ENCODE data around the gene OCLN.
"Not testable (repeated sequence)": the region's sequence is repeated elsewhere in the genome, so short reads cannot be mapped to it uniquely, and the experiment has no call there.

The OCLN gene

DNA sequence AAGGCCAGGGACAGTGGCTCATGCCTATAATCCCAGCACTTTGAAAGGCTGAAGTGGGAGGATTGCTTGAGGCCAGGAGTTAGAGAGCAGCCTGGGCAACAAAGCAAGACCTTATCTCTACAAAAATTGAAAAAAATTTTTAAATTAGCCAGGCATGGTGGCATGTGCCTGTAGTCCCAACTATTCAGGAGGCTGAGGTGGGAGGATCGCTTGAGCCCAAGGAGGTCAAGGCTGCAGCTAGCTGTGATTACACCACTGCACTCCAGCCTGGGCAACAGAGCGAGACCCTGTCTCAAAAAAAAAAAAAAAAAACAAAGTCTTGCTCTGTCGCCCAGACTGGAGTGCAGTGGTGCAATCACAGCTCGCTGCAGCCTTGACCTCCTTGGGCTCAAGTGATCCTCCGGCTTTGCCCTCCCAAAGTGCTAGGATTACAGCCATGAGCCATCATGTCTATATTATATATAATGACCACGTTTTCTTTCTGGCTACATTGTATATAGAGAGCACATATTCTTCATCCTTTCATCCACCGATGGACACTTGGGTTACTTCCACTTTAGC lies 37.1 kb upstream of the OCLN start:
- H3K27ac ChIP-seq (replicated peaks; ENCODE audit: low read length); H2BK5ac ChIP-seq (ENCODE audit: low read length); H3K9me3 ChIP-seq (replicated peaks in 1 of 2; ENCODE audit: control insufficient read depth in 2 of 2, insufficient read depth in 1 of 2, low read depth in 1 of 2, low read length in 2 of 2); H4K91ac ChIP-seq (ENCODE audit: low read depth, low read length, poor library complexity); H2BK15ac ChIP-seq (ENCODE audit: low read length); H3K18ac ChIP-seq (ENCODE audit: low read length); H3K36me3 ChIP-seq (replicated peaks in 1 of 2; ENCODE audit: control insufficient read depth in 2 of 2, insufficient read depth in 2 of 2, low read length in 2 of 2); H3K9ac ChIP-seq (ENCODE audit: low read depth, low read length, poor library complexity); H3K79me1 ChIP-seq (ENCODE audit: low read depth, low read length); H3K27me3 ChIP-seq (ENCODE audit: control insufficient read depth in 3 of 3, insufficient read depth in 3 of 3, low read depth in 1 of 3, low read length in 3 of 3); H3K14ac ChIP-seq (ENCODE audit: low read length); H2AK5ac ChIP-seq (ENCODE audit: low read depth, low read length); H2BK12ac ChIP-seq (ENCODE audit: low read length); H3K23ac ChIP-seq (ENCODE audit: low read depth, low read length, poor library complexity); H2BK120ac ChIP-seq (ENCODE audit: low read depth, low read length); H3K4me1 ChIP-seq (ENCODE audit: control insufficient read depth in 2 of 2, insufficient read depth in 1 of 2, low read depth in 1 of 2, low read length in 2 of 2); H4K8ac ChIP-seq (ENCODE audit: low read depth, low read length); H3K4me2 ChIP-seq (ENCODE audit: insufficient read depth, low read length, poor library complexity, severe bottlenecking); DNase-seq (ENCODE audit: low spot score); H2AFZ ChIP-seq (ENCODE audit: low read length); H3K4ac ChIP-seq (ENCODE audit: low read length); H3K4me3 ChIP-seq (ENCODE audit: low read length in 2 of 2): not testable (repeated sequence)
- no CpG with 5 or more reads among the region's 7 CpGs for WGBS, 2 donors (ENCODE audit: extremely low coverage in 2 of 2, insufficient read length in 2 of 2, insufficient replicate concordance in 1 of 2)

DNA sequence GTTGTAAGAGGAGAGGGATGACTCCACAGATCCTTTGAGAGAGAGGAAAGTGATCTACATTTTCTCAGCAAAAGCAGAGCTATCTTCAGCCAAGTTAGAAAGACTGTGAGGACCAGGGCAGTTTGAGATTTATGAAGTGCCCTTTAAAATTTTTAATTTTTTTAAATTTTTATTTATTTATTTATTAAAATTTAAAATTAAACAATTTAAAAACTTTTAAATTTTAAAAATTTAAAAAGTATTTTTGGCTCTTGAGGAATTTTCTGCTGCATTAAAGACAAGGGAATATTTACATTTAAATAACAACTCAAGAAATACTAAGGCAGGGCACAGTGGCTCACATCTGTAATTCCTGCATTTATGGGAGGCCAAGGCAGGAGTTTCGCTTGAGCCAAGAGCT lies 30.4 kb upstream of the OCLN start:
- Histone ChIP-seq H3K27me3 (ENCODE audit: control insufficient read depth in 3 of 3, insufficient read depth in 3 of 3, low read depth in 1 of 3, low read length in 3 of 3) (no peaks in the 10 kb centered on the region), H2AK5ac (ENCODE audit: low read depth, low read length) (no peak overlapping the region), H2BK120ac (ENCODE audit: low read depth, low read length) (no peak overlapping the region), H2BK12ac (ENCODE audit: low read length) (no peak overlapping the region), H3K14ac (ENCODE audit: low read length) (no peak overlapping the region), H3K4me1 (ENCODE audit: control insufficient read depth in 2 of 2, insufficient read depth in 1 of 2, low read depth in 1 of 2, low read length in 2 of 2) (no peaks in the 10 kb centered on the region), H3K4me2 (ENCODE audit: insufficient read depth, low read length, poor library complexity, severe bottlenecking) (no peak overlapping the region), H3K9me3 (replicated peaks in 1 of 2; ENCODE audit: control insufficient read depth in 2 of 2, insufficient read depth in 1 of 2, low read depth in 1 of 2, low read length in 2 of 2) (no peaks in the 10 kb centered on the region), H3K36me3 (replicated peaks in 1 of 2; ENCODE audit: control insufficient read depth in 2 of 2, insufficient read depth in 2 of 2, low read length in 2 of 2) (no peaks in the 10 kb centered on the region), H3K79me1 (ENCODE audit: low read depth, low read length) (no peaks in the 10 kb centered on the region), H4K8ac (ENCODE audit: low read depth, low read length) (no peak overlapping the region), H2AFZ (ENCODE audit: low read length) (no peak overlapping the region), H3K4me3 (ENCODE audit: low read length in 2 of 2) (no peak overlapping the region), H3K4ac (ENCODE audit: low read length) (no peak overlapping the region), H3K23ac (ENCODE audit: low read depth, low read length, poor library complexity) (no peak overlapping the region), H3K18ac (ENCODE audit: low read length) (no peak overlapping the region), H4K91ac (ENCODE audit: low read depth, low read length, poor library complexity) (no peak overlapping the region), H3K9ac (ENCODE audit: low read depth, low read length, poor library complexity) (no peak overlapping the region), H2BK15ac (ENCODE audit: low read length) (no peak overlapping the region), H2BK5ac (ENCODE audit: low read length) (no peak overlapping the region), H3K27ac (replicated peaks; ENCODE audit: low read length) (no peak overlapping the region)
- no peak for DNase-seq (ENCODE audit: low spot score)
- no CpG with 5 or more reads among the region's 1 CpG for WGBS, 2 donors (ENCODE audit: extremely low coverage in 2 of 2, insufficient read length in 2 of 2, insufficient replicate concordance in 1 of 2)

DNA sequence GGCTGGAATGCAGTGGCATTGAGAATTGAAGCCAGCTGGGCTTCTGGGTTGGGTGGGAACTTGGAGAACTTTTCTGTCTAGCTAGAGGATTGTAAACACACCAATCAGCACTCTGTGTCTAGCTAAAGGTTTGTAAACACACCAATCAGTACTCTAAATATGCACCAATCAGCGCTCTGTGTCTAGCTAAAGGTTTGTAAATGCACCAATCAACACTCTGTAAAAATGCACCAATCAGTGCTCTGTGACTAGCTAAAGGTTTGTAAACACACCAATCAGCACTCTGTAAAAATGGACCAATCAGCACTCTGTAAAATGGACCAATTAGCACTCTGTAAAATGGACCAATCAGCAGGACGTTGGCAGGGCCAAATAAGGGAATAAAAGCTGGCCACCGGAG lies 26.2 kb upstream of the OCLN start:
- not testable (repeated sequence) for H2AK5ac ChIP-seq (ENCODE audit: low read depth, low read length); H2BK12ac ChIP-seq (ENCODE audit: low read length); H3K18ac ChIP-seq (ENCODE audit: low read length); H3K4me2 ChIP-seq (ENCODE audit: insufficient read depth, low read length, poor library complexity, severe bottlenecking); H4K91ac ChIP-seq (ENCODE audit: low read depth, low read length, poor library complexity); H2BK5ac ChIP-seq (ENCODE audit: low read length); H3K9ac ChIP-seq (ENCODE audit: low read depth, low read length, poor library complexity); H3K23ac ChIP-seq (ENCODE audit: low read depth, low read length, poor library complexity); H2BK15ac ChIP-seq (ENCODE audit: low read length); H2AFZ ChIP-seq (ENCODE audit: low read length); H3K27ac ChIP-seq (replicated peaks; ENCODE audit: low read length); H4K8ac ChIP-seq (ENCODE audit: low read depth, low read length); DNase-seq (ENCODE audit: low spot score); H3K36me3 ChIP-seq (replicated peaks in 1 of 2; ENCODE audit: control insufficient read depth in 2 of 2, insufficient read depth in 2 of 2, low read length in 2 of 2); H3K9me3 ChIP-seq (replicated peaks in 1 of 2; ENCODE audit: control insufficient read depth in 2 of 2, insufficient read depth in 1 of 2, low read depth in 1 of 2, low read length in 2 of 2); H3K4me3 ChIP-seq (ENCODE audit: low read length in 2 of 2); H2BK120ac ChIP-seq (ENCODE audit: low read depth, low read length); H3K27me3 ChIP-seq (ENCODE audit: control insufficient read depth in 3 of 3, insufficient read depth in 3 of 3, low read depth in 1 of 3, low read length in 3 of 3); H3K14ac ChIP-seq (ENCODE audit: low read length); H3K4ac ChIP-seq (ENCODE audit: low read length); H3K79me1 ChIP-seq (ENCODE audit: low read depth, low read length); H3K4me1 ChIP-seq (ENCODE audit: control insufficient read depth in 2 of 2, insufficient read depth in 1 of 2, low read depth in 1 of 2, low read length in 2 of 2)
- WGBS, 2 donors (ENCODE audit: extremely low coverage in 2 of 2, insufficient read length in 2 of 2, insufficient replicate concordance in 1 of 2), result no CpG with 5 or more reads among the region's 3 CpGs

DNA sequence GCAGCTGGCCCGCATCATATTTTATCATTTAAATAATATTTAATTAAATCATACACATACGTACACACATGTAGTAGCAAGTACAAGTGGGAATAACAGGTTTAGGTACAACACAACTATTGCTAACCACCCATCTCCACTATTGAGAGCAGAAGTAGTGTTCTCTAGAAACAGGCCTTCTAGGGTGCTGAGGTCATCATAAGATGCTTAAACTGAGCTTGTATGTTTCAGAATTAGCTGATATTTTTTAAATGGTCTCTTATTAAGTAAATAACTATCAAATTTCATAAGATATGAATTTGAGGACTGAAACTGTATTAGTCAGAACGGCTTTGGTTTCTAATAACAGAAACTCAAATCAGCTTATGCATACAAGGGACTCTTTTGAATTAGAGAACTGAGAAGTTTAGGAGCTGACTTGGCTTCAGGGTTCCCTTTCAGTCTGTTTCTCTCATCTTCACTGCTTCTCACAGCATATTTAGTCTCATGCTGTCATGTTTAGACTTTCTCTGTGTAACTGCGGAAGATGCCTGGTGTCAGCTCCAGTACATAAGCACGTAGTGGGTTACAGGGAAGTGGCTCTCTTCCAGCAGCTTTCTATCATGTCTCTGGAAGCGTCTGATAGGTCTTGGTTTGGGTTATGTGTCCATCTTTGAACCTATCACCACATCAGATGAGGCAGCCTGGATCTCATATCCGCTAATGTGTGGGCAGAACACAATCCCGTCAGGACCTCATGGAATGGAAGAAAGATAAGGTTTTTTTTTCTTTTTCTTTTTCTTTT lies 25.0 kb upstream of the OCLN start:
- Histone ChIP-seq H3K4me1 (ENCODE audit: control insufficient read depth in 2 of 2, insufficient read depth in 1 of 2, low read depth in 1 of 2, low read length in 2 of 2) (no peaks in the 10 kb centered on the region), H3K79me1 (ENCODE audit: low read depth, low read length) (no peaks in the 10 kb centered on the region), H2AK5ac (ENCODE audit: low read depth, low read length) (no peak overlapping the region), H2BK12ac (ENCODE audit: low read length) (no peak overlapping the region), H3K23ac (ENCODE audit: low read depth, low read length, poor library complexity) (no peak overlapping the region), H3K27ac (replicated peaks; ENCODE audit: low read length) (no peak overlapping the region), H3K9ac (ENCODE audit: low read depth, low read length, poor library complexity) (no peak overlapping the region), H3K36me3 (replicated peaks in 1 of 2; ENCODE audit: control insufficient read depth in 2 of 2, insufficient read depth in 2 of 2, low read length in 2 of 2) (no peaks in the 10 kb centered on the region), H4K91ac (ENCODE audit: low read depth, low read length, poor library complexity) (no peak overlapping the region), H3K9me3 (replicated peaks in 1 of 2; ENCODE audit: control insufficient read depth in 2 of 2, insufficient read depth in 1 of 2, low read depth in 1 of 2, low read length in 2 of 2) (no peaks in the 10 kb centered on the region), H3K14ac (ENCODE audit: low read length) (no peak overlapping the region), H3K4me2 (ENCODE audit: insufficient read depth, low read length, poor library complexity, severe bottlenecking) (no peak overlapping the region), H3K4me3 (ENCODE audit: low read length in 2 of 2) (no peak overlapping the region), H2BK120ac (ENCODE audit: low read depth, low read length) (no peak overlapping the region), H2AFZ (ENCODE audit: low read length) (no peak overlapping the region), H2BK5ac (ENCODE audit: low read length) (no peak overlapping the region), H3K4ac (ENCODE audit: low read length) (no peak overlapping the region), H3K18ac (ENCODE audit: low read length) (no peak overlapping the region), H2BK15ac (ENCODE audit: low read length) (no peak overlapping the region), H3K27me3 (ENCODE audit: control insufficient read depth in 3 of 3, insufficient read depth in 3 of 3, low read depth in 1 of 3, low read length in 3 of 3) (no peaks in the 10 kb centered on the region), H4K8ac (ENCODE audit: low read depth, low read length) (no peak overlapping the region)
- no peak for DNase-seq (ENCODE audit: low spot score)
- no CpG with 5 or more reads among the region's 8 CpGs for WGBS, 2 donors (ENCODE audit: extremely low coverage in 2 of 2, insufficient read length in 2 of 2, insufficient replicate concordance in 1 of 2)

Data from neuronal stem cell (in vitro differentiated cells).